ENCODE measurements around the gene SLC9A5. TPM values are rescaled to one million over a fixed set of nuclear protein-coding genes. Genes with fewer than 3 reads are reported as not detected.

SLC9A5 gene
- total and polyA plus RNA-seq, 4 donors: 0.05 to 0.25 (median 0.09) TPM; not detected in 1

DNA sequence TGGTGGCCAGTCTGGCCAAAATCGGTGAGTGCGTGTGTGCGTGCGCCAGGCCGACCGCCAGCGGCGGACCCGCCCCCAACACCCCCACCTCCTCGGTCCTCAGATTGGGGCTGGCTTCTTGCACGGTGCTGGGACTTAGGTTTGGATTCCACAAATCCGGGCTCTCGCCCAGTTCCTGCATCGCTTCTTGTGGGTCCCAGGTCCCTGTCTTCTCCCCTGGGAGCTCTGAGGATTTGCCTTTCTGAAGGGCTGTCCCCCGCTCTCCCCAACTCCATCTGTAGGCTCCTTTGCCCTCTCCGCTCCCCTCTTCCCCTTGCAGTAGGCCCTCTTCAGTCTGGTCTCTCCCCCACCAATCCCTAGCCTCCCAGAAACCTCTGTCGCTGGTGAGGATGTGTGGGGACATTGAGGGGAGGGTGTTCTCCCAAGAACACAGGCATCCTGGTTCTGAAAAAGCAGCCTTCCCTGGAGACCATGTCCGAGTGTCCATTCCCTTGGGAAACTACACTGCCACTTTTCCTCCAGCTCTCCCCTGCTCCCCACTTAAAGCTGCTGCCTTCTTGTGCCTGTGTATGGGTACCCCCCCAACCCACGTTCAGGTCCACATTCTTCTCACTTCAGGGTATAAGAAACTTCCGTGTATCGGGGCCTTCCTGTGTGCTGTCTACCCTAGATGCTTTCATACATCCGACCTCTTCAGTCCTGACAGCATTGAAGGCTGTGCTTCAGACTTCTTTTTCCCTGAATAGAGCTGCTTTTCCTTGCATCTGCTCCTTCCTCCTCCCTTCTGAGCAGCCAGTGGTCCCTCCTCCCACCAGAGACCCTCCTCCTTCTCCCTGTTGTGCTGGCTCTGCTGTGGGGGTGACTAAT is 632 bp downstream of the SLC9A5 start:
- WGBS: 21% methylated on average over 22 of the region's 22 CpGs
- TF ChIP-seq, protein P1, sequence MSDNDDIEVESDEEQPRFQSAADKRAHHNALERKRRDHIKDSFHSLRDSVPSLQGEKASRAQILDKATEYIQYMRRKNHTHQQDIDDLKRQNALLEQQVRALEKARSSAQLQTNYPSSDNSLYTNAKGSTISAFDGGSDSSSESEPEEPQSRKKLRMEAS (IDR thresholded peaks at IDR 0.05): no peak
- TF ChIP-seq HNF4G (IDR thresholded peaks at IDR 0.05) (no peak), TAF1 (conservative IDR thresholded peaks at IDR 0.05) (no peak), FOXA1 (IDR thresholded peaks at IDR 0.05) (no peak), HNF4A (conservative IDR thresholded peaks at IDR 0.05) (no peak), YY1 (IDR thresholded peaks at IDR 0.05) (no peak), JUND (IDR thresholded peaks at IDR 0.05) (no peak), RAD21 (IDR thresholded peaks at IDR 0.05) (no peak), NR2F2 (IDR thresholded peaks at IDR 0.05) (no peak), SP1 (IDR thresholded peaks at IDR 0.05) (no peak), RXRA (IDR thresholded peaks at IDR 0.05) (no peak), FOXA2 (IDR thresholded peaks at IDR 0.05) (no peak), EGR1 (IDR thresholded peaks at IDR 0.05; ENCODE audit: low read depth in 2 of 2) (no peak), GABPA (IDR thresholded peaks at IDR 0.05 in 1 of 2, conservative IDR thresholded peaks at IDR 0.05 in 1 of 2) (no peak)
- TF ChIP-seq, protein P2, sequence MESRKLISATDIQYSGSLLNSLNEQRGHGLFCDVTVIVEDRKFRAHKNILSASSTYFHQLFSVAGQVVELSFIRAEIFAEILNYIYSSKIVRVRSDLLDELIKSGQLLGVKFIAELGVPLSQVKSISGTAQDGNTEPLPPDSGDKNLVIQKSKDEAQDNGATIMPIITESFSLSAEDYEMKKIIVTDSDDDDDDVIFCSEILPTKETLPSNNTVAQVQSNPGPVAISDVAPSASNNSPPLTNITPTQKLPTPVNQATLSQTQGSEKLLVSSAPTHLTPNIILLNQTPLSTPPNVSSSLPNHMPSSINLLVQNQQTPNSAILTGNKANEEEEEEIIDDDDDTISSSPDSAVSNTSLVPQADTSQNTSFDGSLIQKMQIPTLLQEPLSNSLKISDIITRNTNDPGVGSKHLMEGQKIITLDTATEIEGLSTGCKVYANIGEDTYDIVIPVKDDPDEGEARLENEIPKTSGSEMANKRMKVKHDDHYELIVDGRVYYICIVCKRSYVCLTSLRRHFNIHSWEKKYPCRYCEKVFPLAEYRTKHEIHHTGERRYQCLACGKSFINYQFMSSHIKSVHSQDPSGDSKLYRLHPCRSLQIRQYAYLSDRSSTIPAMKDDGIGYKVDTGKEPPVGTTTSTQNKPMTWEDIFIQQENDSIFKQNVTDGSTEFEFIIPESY (IDR thresholded peaks at IDR 0.05): no peak
- TF ChIP-seq, protein P3, sequence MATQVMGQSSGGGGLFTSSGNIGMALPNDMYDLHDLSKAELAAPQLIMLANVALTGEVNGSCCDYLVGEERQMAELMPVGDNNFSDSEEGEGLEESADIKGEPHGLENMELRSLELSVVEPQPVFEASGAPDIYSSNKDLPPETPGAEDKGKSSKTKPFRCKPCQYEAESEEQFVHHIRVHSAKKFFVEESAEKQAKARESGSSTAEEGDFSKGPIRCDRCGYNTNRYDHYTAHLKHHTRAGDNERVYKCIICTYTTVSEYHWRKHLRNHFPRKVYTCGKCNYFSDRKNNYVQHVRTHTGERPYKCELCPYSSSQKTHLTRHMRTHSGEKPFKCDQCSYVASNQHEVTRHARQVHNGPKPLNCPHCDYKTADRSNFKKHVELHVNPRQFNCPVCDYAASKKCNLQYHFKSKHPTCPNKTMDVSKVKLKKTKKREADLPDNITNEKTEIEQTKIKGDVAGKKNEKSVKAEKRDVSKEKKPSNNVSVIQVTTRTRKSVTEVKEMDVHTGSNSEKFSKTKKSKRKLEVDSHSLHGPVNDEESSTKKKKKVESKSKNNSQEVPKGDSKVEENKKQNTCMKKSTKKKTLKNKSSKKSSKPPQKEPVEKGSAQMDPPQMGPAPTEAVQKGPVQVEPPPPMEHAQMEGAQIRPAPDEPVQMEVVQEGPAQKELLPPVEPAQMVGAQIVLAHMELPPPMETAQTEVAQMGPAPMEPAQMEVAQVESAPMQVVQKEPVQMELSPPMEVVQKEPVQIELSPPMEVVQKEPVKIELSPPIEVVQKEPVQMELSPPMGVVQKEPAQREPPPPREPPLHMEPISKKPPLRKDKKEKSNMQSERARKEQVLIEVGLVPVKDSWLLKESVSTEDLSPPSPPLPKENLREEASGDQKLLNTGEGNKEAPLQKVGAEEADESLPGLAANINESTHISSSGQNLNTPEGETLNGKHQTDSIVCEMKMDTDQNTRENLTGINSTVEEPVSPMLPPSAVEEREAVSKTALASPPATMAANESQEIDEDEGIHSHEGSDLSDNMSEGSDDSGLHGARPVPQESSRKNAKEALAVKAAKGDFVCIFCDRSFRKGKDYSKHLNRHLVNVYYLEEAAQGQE (IDR thresholded peaks at IDR 0.05): no peak
- TF ChIP-seq, protein P4, sequence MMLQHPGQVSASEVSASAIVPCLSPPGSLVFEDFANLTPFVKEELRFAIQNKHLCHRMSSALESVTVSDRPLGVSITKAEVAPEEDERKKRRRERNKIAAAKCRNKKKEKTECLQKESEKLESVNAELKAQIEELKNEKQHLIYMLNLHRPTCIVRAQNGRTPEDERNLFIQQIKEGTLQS (IDR thresholded peaks at IDR 0.05): no peak
- TF ChIP-seq, protein P5, sequence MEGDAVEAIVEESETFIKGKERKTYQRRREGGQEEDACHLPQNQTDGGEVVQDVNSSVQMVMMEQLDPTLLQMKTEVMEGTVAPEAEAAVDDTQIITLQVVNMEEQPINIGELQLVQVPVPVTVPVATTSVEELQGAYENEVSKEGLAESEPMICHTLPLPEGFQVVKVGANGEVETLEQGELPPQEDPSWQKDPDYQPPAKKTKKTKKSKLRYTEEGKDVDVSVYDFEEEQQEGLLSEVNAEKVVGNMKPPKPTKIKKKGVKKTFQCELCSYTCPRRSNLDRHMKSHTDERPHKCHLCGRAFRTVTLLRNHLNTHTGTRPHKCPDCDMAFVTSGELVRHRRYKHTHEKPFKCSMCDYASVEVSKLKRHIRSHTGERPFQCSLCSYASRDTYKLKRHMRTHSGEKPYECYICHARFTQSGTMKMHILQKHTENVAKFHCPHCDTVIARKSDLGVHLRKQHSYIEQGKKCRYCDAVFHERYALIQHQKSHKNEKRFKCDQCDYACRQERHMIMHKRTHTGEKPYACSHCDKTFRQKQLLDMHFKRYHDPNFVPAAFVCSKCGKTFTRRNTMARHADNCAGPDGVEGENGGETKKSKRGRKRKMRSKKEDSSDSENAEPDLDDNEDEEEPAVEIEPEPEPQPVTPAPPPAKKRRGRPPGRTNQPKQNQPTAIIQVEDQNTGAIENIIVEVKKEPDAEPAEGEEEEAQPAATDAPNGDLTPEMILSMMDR (IDR thresholded peaks at IDR 0.05; ENCODE audit: low read depth, low read length, missing input control): no peak
- peaks cover 17 to 44% (median 28%) of the 10 kb centered on the region in 4 donors for H3K4me1 ChIP-seq (ENCODE audit: control insufficient read depth in 4 of 4, insufficient read depth in 4 of 4, low read length in 3 of 4)
- no peak overlapping the region for H3K9ac ChIP-seq (ENCODE audit: low read depth in 1 of 2, low read length in 2 of 2)
- H3K36me3 ChIP-seq (ENCODE audit: control insufficient read depth in 4 of 4, insufficient read depth in 3 of 4, low read depth in 1 of 4, low read length in 3 of 4): no peaks in the 10 kb centered on the region
- no peaks in the 10 kb centered on the region for H3K9me3 ChIP-seq (ENCODE audit: control insufficient read depth in 4 of 4, low read length in 3 of 4)
- H3K27ac ChIP-seq (ENCODE audit: low read depth in 1 of 2, low read length in 2 of 2): no peak overlapping the region
- no peak for DNase-seq (ENCODE audit: low spot score)
- H3K4me3 ChIP-seq (ENCODE audit: low read depth in 1 of 3, low read length in 3 of 3): peak overlapping the region in 1 of 3 donors; percentile 43
- peaks cover 0 to 13% (median 1%) of the 10 kb centered on the region in 4 donors for H3K27me3 ChIP-seq (ENCODE audit: control insufficient read depth in 4 of 4, insufficient read depth in 4 of 4, low read length in 3 of 4)
